HEK293 (cell line): ENCODE measurements around the gene SMPX.

ENCODE experiments used
- MYNN ChIP-seq: fragments of 450-650 bp; formaldehyde crosslinking; IDR thresholded peaks from 2 replicates; pipeline ENCODE4 v1.5.1; 2016; ENCODE audit warnings: missing biosample characterization, missing genetic modification characterization, borderline replicate concordance
- ZBTB26 ChIP-seq: fragments of 450-650 bp; formaldehyde crosslinking; optimal IDR thresholded peaks from 2 replicates; pipeline ENCODE3; 2016; ENCODE audit warnings: missing biosample characterization, mild to moderate bottlenecking, missing genetic modification characterization
- ZNF121 ChIP-seq: fragments of 450-650 bp; formaldehyde crosslinking; IDR thresholded peaks from 2 replicates; pipeline ENCODE4 v1.5.1; 2016; ENCODE audit warnings: missing biosample characterization, missing genetic modification characterization
- ZNF423 ChIP-seq: fragments of 450-650 bp; formaldehyde crosslinking; IDR thresholded peaks from 2 replicates; pipeline ENCODE4 v1.5.1; 2016; ENCODE audit warnings: missing biosample characterization, missing genetic modification characterization
- ZNF571 ChIP-seq: fragments of 450-650 bp; formaldehyde crosslinking; IDR thresholded peaks from 2 replicates; pipeline ENCODE4 v1.5.0; 2017; ENCODE audit warnings: missing biosample characterization, missing genetic modification characterization
- TF ChIP-seq, protein P1 (sequence below): fragments of 450-650 bp; formaldehyde crosslinking; IDR thresholded peaks from 2 replicates; pipeline ENCODE4 v1.5.1; 2016; ENCODE audit warnings: missing biosample characterization, missing genetic modification characterization
- TF ChIP-seq, protein P2 (sequence below): fragments of 450-650 bp; formaldehyde crosslinking; IDR thresholded peaks from 2 replicates; pipeline ENCODE4 v1.5.1; 2016; ENCODE audit warnings: missing biosample characterization, missing genetic modification characterization

DNA sequence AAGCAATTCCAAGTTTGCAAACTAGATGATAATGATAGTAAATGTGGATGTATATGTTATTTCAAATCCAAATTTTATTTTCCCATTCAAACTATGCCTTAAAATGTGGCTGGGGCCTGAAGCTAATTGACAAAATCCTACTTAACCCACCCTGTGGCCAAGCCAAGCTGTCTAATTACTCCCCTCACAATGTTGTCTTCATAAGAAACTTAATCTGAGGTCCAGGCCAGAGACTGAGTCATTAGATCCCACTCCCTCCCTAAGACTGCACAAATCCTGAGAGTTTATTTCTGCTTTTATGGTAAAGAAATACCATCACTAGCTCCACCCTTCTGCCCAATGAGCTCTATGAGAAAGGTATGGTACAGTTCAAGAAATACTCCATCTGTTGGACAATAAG, 16.6 kb downstream of the SMPX start:
- TF ChIP-seq, protein P1, sequence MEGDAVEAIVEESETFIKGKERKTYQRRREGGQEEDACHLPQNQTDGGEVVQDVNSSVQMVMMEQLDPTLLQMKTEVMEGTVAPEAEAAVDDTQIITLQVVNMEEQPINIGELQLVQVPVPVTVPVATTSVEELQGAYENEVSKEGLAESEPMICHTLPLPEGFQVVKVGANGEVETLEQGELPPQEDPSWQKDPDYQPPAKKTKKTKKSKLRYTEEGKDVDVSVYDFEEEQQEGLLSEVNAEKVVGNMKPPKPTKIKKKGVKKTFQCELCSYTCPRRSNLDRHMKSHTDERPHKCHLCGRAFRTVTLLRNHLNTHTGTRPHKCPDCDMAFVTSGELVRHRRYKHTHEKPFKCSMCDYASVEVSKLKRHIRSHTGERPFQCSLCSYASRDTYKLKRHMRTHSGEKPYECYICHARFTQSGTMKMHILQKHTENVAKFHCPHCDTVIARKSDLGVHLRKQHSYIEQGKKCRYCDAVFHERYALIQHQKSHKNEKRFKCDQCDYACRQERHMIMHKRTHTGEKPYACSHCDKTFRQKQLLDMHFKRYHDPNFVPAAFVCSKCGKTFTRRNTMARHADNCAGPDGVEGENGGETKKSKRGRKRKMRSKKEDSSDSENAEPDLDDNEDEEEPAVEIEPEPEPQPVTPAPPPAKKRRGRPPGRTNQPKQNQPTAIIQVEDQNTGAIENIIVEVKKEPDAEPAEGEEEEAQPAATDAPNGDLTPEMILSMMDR (tag by site-specific recombination) = no peak
- TF ChIP-seq ZNF121 (no peak), MYNN (tag by site-specific recombination) (no peak), ZBTB26 (tag by site-specific recombination) (no peak), ZNF423 (no peak), ZNF571 (tag by site-specific recombination) (no peak)
- TF ChIP-seq, protein P2, sequence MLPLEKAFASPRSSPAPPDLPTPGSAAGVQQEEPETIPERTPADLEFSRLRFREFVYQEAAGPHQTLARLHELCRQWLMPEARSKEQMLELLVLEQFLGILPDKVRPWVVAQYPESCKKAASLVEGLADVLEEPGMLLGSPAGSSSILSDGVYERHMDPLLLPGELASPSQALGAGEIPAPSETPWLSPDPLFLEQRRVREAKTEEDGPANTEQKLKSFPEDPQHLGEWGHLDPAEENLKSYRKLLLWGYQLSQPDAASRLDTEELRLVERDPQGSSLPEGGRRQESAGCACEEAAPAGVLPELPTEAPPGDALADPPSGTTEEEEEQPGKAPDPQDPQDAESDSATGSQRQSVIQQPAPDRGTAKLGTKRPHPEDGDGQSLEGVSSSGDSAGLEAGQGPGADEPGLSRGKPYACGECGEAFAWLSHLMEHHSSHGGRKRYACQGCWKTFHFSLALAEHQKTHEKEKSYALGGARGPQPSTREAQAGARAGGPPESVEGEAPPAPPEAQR (tag by site-specific recombination) = no peak
